Activated T-cell treated with anti-CD3 and anti-CD28 coated beads, Interleukin-2, amount 50 U/mL, for 48 hours (primary cell): ENCODE results near the gene PRPS2.

ENCODE experiments used
- DNase-seq, 2 experiments: peaks; one replicate each; pipeline ENCODE4 v3.0.0-alpha.2; 2020

The PRPS2 gene

GRCh38 chrX:12791257-12792228 lies at the start of gene PRPS2:
PRPS2 (plus strand) TSS chrX:12791412; CDS start chrX:12791498, 86 bp downstream.
- DNase-seq: peak; percentile 76 to 82

- no peak for DNase-seq
Measured at GRCh38 chrX:12741416-12741815, 49.8 kb upstream of the PRPS2 start.

DNA sequence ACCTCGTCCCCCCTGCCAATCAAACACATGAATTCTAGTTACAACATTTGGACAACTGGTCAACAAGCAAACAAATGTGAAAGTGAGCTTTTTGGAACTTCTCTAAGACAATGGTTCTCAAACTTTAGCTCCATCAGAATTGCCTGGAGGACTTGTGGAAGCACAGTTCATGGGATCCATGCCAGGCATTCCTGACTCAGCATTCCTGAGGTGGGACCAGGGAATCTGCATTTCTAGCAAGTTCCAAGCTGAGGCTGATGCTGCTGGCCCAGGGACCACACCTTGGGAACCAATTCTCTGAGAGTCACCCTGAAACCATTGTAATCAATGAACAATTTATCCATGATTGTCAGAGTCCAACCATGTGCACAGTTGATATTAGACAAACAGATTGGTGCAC lies 43.8 kb upstream of the PRPS2 start:
- no peak for DNase-seq

DNA sequence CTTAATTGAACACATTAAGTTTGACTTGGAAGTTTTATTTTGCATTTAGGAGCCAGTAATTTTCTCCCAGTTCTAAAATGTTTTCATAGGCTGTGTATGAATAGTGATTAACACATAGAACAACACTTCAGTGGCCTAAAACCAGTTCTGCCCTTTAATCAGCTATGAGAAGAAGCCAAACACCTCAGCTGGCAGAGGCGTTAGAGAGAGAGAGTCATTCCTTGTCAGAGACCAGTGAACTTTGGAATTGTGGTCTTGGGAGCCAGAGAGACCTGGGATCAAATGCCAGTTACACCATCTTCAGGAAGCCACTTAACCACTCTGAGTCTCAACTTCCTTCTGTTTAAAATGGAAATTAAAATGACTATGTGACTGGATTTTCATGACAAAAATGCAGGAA lies 39.3 kb upstream of the PRPS2 start:
- DNase-seq: no peak

- DNase-seq: no peak
Measured at GRCh38 chrX:12753366-12753765, 37.8 kb upstream of the PRPS2 start.

DNA sequence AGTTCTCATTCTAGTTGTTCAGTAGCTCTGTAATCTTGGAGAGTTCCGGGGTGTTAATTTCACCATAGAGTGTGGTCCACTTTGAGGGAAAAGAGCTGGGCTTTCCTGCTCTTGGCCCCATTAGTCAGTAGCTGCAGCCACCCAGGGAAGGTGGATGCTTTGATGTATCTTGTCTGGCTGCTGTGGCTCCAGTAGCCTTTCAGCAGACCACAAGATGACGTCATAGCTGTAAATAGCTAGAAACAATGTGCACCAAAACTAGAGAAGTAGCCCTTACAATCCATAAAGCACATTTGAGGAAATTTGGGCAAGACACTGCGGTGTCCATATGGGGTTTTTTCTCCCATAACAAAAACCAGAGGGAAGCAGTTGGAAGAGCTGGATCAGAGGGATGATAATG lies 32.9 kb upstream of the PRPS2 start:
- no peak for DNase-seq

GRCh38 chrX:12767856-12768255 lies 23.4 kb upstream of the PRPS2 start:
- no peak for DNase-seq

GRCh38 chrX:12768491-12768890 lies 22.7 kb upstream of the PRPS2 start:
- no peak for DNase-seq

- DNase-seq: no peak
Measured at GRCh38 chrX:12770440-12770839, 20.8 kb upstream of the PRPS2 start.

GRCh38 chrX:12771445-12772069 lies 19.7 kb upstream of the PRPS2 start:
- peak; percentile 74 to 79 for DNase-seq

GRCh38 chrX:12777670-12778069 lies 13.5 kb upstream of the PRPS2 start:
- no peak for DNase-seq

- no peak for DNase-seq
Measured at GRCh38 chrX:12779534-12779933, 11.7 kb upstream of the PRPS2 start.

DNA sequence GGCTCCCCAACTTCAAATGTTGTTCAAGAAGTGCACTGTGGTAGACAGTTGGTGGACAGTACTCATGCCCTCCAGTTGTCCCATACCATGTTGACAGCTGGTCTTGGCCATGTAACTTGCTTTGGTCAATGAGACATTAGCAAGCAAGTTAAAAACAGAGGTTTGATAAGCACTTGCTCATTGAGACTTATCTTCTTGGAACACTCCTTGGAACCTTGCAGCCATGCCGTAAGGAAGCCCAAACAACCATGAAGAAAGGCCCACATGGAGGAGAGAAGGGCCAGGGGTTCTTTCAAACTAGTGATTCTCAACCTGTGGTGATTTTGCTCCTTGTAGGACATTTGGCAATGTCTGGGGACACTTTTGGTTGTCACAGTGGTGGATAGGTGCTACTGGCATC lies 2.6 kb upstream of the PRPS2 start:
- no peak for DNase-seq

DNA sequence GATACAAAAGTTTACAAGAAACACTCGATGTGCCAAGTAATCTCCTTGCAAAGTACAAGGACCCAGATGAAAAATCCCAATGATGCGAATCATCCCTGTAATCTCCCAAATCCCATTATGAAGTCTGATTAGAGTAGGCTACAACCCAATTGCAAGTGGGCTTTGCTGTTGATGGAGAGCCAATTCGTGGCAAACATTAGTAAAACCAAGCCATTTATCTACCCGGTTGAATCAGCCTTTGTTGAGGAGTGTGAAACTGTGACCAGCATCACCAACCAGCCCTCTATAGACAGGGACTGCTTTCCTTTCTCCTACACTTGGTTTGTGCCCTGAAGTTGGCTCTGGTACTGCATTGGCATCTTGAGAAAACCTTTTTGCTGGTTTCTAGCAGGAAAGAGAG lies 1.2 kb upstream of the PRPS2 start:
- DNase-seq: no peak

DNA sequence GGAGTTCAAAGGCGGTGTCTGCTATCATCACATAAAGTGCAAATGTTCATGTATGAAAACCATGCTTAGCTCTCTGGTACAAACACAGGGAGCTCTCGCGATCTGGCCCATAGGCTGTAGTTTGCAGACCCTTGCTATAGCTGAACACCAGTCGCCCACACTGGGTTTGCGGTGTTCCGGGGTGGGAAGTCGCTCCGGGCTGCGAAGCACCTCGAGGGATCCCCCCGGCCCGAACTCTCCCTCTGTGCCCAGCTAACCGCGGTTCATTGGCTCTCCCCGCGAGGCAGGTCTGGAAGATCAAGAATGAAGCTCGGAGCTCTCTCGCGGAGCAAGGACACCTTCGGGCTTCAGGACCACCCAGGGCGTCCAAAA lies 341 bp upstream of the PRPS2 start:
- no peak for DNase-seq

- no peak for DNase-seq
Measured at GRCh38 chrX:12792711-12793110, 1.5 kb downstream of the PRPS2 start.

- DNase-seq: no peak
Measured at GRCh38 chrX:12794654-12795053, 3.4 kb downstream of the PRPS2 start.

- DNase-seq: no peak
Measured at GRCh38 chrX:12798601-12799000, 7.4 kb downstream of the PRPS2 start.

- no peak for DNase-seq
Measured at GRCh38 chrX:12799118-12799517, 7.9 kb downstream of the PRPS2 start.

- no peak for DNase-seq
Measured at GRCh38 chrX:12802741-12803140, 11.5 kb downstream of the PRPS2 start.

DNA sequence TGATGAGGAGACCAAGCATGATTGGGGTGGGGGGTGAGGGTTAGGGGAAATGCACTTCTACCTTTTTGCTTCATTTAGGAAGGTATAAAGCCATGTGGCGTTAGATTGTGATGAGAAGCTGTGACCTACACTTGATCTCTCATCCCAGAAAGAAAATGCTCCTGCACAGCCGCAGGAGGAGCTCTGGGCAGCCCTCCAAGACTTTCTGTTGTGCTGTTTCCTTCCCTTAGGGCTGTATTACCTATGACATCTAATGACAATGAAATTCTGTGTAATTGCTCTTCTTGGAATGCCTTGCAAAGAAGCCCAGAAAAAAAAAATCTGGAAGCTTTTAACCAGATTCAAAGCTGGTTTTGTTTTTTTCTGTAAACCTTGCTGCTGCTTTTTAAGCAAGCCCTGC lies 13.4 kb downstream of the PRPS2 start:
- DNase-seq: no peak

DNA sequence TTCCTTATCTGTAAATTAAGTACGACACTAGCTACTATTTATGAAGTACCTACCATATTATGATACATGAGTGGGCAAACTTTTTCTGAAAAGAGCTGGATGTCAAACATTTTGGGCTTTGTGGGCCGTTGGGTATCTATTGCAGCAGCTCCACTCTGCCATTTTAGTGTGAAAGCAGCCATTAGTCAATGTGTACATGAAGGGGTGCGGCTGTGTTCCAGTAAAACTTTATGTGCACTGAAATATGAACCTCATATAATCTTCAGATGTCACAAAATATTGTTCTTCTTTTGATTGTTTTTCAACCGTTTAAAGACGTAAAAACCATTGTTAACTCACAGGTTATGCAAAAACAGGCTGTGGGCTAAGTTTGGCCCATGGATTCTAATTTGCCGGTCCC lies 14.1 kb downstream of the PRPS2 start:
- no peak for DNase-seq

GRCh38 chrX:12811658-12812057 lies 20.4 kb downstream of the PRPS2 start:
- DNase-seq: no peak

- peak; percentile 38 to 46 for DNase-seq
Measured at GRCh38 chrX:12814420-12814819, 23.2 kb downstream of the PRPS2 start.
